ENCODE results near the gene FAR2. TPM values are rescaled to one million over a fixed set of nuclear protein-coding genes. Genes with fewer than 3 reads are reported as not detected.

The FAR2 gene
- total and polyA plus RNA-seq, 2 of the 13 experiments (the other 11 are each of a cell fraction or from before 2014, with no cell fraction given) = not detected

GRCh38 chr12:29146196-29146595 lies 2.9 kb upstream of the FAR2 start (continued):
- TF ChIP-seq NFAT5 (CRISPR knock-in tag; IDR thresholded peaks at IDR 0.05) (no peak), STAT5B (CRISPR knock-in tag; IDR thresholded peaks at IDR 0.05) (no peak), SNAPC2 (CRISPR knock-in tag; IDR thresholded peaks at IDR 0.05) (no peak), SIX1 (CRISPR knock-in tag; IDR thresholded peaks at IDR 0.05; ENCODE audit: borderline replicate concordance) (no peak), ZMAT3 (CRISPR knock-in tag; conservative IDR thresholded peaks at IDR 0.05) (no peak), KMT2B (CRISPR knock-in tag; IDR thresholded peaks at IDR 0.05) (no peak)
- TF ChIP-seq, protein P1, sequence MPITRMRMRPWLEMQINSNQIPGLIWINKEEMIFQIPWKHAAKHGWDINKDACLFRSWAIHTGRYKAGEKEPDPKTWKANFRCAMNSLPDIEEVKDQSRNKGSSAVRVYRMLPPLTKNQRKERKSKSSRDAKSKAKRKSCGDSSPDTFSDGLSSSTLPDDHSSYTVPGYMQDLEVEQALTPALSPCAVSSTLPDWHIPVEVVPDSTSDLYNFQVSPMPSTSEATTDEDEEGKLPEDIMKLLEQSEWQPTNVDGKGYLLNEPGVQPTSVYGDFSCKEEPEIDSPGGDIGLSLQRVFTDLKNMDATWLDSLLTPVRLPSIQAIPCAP (CRISPR knock-in tag; IDR thresholded peaks at IDR 0.05; ENCODE audit: low read depth) = no peak
